Stimulated activated CD8-positive, alpha-beta memory T cell treated with anti-CD3 and anti-CD28 coated beads, Interleukin-4, amount 100 ng/mL, for 24 hours (primary cell): Measurements from ENCODE around the gene KCND3.

Experiments
- DNase-seq: peaks from one replicate; pipeline ENCODE4 v3.0.0-alpha.2; 2020; ENCODE audit warnings: low read depth

KCND3 gene

GRCh38 chr1:111911776-111912515, 77.5 kb downstream of the KCND3 start:
- no peak for DNase-seq

DNA sequence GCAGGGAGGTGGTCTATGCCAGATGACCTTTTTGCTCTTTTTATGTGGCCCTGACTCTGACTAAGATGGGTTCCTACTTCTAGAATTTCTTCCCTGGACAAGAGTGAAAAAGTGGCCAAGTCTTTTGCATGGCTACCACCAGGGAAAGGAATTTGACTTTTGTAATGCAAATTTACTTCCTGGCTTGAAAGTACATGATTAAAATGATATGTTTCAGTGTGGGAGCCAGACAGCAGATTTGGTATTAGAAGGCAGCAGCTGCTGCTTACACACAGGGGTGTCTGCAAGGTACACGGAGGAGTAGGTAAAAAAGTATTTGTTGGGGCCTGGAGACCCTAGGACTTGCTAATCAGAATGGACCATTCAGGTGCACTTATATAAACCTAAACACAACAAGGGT, 78.4 kb downstream of the KCND3 start:
- no peak for DNase-seq

DNA sequence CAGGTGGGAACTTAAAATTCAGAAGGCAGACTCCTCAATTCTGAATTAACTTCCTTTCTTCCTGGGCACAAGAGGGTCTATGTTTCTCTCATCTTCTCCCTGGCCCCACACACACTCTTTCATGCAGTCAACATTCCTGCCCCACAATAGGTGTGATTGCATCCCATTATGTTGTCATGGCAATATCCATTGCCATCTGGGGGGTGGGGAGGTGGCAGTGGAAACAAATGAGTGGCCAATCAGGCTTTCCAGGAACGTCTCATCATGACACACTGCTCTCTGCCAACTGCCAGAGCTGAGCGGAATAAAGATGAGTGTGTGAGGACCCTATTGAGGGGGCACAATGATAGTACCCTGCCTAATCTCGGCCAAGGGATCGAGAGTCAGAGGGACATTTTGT, 80.4 kb downstream of the KCND3 start:
- DNase-seq = no peak

- no peak for DNase-seq
These were observed 81.4 kb downstream of the KCND3 start for GRCh38 chr1:111908011-111908621.

GRCh38 chr1:111907321-111907720, 82.1 kb downstream of the KCND3 start:
- no peak for DNase-seq

- no peak for DNase-seq
These were observed 82.7 kb downstream of the KCND3 start for GRCh38 chr1:111906816-111907215.

- no peak for DNase-seq
These were observed 83.4 kb downstream of the KCND3 start for GRCh38 chr1:111906111-111906510.

DNA sequence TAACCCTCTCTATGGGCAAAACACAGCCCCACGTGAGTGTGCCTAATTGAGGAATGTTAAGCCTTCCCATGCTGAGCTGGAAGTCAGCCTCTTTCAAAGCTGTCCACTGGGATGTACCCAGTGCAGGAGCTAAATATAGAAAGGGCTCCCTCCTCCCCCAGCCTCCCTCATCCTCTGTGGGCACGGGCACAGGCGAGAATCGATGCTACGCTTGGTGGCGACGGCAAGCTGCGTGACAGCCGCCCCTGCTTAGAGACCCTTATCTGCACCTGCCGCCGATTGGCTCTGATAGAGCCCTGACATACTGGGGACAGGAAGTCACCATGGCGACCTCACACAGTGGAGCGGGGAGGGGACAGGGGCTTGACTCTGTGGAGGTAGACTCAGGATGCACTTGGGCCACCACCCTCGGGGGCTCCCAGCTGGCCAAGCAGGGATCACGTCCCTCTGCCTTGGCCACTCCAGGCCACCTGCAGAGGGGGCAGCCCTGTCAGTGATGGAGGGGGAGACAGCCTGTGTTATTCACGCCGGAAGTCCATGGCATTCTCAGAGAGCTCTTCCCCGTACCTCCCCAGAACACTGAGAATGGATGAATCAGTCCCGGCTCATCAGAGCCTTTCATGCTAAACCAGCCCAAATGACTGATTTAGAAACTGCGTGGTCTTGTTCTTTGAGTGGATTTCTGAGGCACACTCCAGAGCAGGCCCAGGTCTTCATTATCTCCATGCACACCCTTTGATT, 84.8 kb downstream of the KCND3 start:
- DNase-seq = no peak

- no peak for DNase-seq
These were observed 85.5 kb downstream of the KCND3 start for GRCh38 chr1:111903871-111904449.

DNA sequence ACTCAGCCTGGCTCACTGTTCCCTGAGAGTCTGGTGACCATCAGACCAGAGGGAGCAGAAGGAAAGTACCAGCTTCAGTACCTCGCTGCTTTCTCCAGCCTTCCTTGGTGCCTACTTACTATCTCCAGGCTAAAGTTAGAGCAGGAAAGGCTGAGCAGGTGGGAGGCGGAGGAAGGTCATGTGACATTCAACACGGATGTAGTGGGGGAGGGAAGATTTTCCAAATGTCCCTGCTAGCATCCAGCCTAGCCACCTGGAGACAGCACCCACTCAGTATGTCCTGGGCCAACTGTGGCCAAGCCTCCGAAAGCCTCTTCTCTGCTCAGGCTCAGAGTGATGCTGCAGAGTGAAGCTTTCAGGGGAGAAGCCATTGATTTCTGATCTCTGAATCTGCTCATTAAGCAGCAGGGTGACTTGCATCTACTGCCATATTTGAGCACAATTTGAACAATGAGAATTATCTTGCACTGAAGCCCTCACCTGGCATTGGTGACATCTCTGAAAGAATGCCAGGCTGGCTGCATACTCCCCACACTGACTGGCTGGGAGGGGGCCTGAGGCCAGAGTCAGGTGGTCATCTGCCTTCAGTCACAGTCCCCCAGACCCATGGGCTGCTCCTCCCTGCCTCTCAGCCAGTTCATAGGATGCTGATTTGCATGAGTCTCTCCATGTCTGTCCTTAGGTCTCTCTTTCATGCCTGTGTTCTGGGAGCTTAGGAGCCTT, 86.2 kb downstream of the KCND3 start:
- DNase-seq = no peak

DNA sequence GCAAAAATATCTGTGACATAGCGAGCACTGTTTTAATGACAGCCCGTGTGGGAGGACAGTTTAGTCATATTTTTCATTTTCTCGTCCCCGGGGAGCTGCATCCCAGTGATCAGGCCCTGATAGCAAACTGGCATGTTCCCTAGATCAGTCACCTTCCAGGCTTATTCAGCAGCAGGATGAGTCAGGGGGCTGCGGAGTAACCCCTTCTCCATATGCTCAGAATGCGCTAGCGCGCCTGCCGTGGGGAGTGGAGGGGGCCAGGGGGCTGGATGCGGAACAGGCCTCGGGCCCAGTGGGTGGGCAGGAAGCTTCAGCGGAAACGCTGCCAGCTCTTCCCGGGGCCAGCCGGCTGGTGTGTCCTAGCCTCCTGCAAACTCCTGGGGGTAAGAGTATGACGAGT, 94.0 kb downstream of the KCND3 start:
- no peak for DNase-seq

DNA sequence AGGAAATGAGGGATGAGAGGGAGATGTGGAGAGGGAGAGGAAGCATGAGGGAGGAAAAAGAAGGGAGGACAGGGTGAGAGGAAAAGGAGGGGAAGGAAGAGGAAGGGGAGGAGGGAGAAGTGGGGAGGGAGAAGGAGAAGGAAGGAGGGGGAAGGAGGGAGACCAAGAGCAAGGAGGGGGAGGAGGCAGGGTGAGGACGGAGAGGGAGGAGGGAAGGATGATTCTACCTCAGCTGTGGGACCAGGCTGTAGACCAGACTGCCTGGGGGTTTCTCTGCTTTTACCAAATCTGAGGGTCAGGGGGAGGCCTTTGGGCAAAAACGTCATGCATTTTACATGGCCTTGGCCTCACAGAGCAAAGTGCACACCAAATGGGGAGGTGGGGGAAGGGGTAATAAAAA, 94.5 kb downstream of the KCND3 start:
- no peak for DNase-seq

- DNase-seq = no peak
These were observed 95.0 kb downstream of the KCND3 start for GRCh38 chr1:111894497-111894896.

DNA sequence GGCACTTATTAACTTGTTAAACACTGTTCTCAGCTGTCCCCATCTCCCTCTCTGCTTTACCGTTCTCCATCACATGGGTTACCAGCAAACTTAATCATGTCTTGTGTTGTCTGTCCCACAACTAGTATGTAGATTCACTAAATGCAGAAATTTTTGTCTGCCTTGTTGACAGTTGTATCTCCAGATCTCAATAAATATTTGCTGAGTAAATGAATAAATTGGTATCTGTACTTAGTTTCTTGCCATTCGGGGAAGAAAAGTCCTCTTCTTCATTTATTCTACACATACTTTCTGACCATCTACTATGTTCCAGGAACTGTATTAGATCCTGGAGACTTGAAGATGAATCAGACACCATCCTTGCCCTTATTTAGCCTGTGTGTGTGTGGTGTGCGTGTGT, 97.9 kb downstream of the KCND3 start:
- DNase-seq = no peak

DNA sequence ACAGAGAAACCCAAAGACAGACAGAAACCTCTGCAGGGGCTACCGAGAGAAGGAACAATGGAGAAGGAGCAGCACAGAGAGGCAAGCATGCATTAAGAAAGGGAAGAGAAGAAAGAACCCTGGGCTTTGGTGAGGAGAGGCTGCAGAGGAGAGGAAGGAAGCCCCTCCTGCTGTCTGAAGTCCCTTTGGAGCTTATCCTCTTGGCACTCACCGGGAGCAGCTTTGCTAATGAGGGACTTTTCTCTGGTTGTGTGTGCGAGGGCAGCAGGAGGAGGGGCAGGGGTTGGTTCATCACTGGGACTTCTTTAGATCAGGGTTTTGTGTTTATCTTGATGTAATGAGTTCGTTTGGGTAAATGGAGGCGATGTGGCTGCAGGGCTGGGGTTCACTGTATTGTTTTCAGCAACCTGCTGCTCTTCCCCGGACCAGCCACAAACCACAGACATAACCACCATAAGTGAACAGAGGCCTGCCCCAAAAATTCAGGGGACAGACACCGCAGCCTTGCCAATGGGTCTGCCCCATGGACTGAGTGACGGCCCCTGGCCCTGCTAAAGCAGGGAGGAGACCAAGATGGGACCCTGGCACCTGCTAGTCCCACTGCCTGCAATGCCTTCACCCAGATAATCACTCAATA, 100.6 kb downstream of the KCND3 start:
- no peak for DNase-seq

- DNase-seq = no peak
These were observed 101.6 kb downstream of the KCND3 start for GRCh38 chr1:111887875-111888274.

DNA sequence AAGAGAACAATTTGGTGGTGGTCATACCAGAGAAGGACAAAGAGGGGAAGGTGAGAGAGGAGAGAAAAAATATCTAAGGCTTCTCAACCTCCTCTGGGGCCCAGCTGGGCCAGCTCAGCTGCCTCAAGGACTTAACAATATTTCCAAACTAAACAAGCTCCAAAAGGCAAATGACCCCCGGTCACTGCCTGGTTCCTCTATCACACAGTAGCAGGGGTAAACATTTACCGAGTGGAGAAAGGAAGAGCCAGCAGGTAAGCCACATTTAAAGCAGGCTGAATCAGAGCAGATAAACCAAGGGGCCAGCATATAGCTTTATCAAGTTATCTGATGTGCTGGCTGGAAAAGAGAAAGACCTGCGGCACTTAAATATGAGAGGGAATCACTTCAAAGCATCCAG, 102.1 kb downstream of the KCND3 start:
- no peak for DNase-seq

DNA sequence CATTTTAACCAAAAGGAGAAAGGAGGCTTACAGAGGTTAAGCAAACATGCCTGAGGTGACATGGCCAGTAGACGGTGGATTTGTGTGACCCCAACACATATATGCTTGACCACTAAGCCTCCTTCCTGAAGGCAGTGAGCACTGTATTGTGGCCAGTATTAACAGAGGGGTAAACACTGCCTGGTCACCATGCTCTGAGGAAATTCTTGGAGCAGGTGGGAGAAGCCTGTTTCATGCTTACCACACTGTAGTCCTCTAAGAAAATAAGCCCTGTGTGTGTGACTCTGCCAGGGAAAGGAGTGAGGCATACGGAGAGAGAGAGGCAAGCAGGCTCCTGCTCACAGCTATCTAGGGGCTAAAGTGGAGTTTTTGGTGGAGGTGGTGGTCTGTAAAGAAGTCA, 102.7 kb downstream of the KCND3 start:
- no peak for DNase-seq

- DNase-seq = no peak
These were observed 104.6 kb downstream of the KCND3 start for GRCh38 chr1:111884772-111885443.

DNA sequence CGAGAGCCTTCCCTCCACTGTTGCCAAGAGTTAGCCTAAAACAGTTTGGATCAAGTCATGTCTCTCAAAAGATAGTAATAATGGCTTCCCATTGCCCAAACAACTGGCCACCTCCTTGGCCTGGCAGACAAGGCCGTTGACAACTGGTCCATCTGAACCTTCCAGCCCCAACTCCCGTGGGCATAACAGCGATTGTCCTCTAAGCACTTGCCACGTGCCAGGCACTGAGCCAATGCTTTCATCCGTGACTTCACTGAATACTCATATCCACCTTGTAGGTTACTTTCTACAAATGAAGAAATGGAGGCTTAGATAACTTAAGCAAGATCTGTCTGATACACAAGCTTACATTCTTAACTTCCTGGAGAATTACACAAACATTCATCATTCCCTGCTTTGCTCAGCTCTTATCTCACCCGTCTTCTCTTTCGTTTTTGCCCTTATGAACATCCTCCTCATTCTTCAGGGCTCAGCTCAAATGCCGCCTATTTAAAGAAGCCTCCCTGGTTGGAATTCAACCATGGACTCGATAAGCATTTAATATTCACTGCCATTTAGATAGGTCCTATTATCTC, 106.4 kb downstream of the KCND3 start:
- DNase-seq = no peak

GRCh38 chr1:111882559-111882958, 106.9 kb downstream of the KCND3 start:
- no peak for DNase-seq
